Esophagus squamous epithelium (tissue), 4 donors: ENCODE data around the gene THUMPD2.

Source experiments
- POLR2A ChIP-seq, 4 donors: fragments of 450-650 bp; IDR thresholded peaks; one replicate each; pipeline ENCODE4 v1.6.1; 2017; ENCODE audit warnings: antibody characterized with exemption in 4 of 4, mild to moderate bottlenecking in 4 of 4, moderate library complexity in 3 of 4
- TF ChIP-seq, protein P1 (sequence below), 6 experiments: fragments of 450-650 bp in 4 of 6; fragments of 200-600 bp in 2 of 6; sonication (generic) in 2 of 6; IDR thresholded peaks; one replicate each; pipeline ENCODE4 v1.5.1; 2016 to 2019; ENCODE audit warnings: antibody characterized with exemption in 6 of 6, mild to moderate bottlenecking in 4 of 6, moderate library complexity in 4 of 6

- TF ChIP-seq, protein P1, sequence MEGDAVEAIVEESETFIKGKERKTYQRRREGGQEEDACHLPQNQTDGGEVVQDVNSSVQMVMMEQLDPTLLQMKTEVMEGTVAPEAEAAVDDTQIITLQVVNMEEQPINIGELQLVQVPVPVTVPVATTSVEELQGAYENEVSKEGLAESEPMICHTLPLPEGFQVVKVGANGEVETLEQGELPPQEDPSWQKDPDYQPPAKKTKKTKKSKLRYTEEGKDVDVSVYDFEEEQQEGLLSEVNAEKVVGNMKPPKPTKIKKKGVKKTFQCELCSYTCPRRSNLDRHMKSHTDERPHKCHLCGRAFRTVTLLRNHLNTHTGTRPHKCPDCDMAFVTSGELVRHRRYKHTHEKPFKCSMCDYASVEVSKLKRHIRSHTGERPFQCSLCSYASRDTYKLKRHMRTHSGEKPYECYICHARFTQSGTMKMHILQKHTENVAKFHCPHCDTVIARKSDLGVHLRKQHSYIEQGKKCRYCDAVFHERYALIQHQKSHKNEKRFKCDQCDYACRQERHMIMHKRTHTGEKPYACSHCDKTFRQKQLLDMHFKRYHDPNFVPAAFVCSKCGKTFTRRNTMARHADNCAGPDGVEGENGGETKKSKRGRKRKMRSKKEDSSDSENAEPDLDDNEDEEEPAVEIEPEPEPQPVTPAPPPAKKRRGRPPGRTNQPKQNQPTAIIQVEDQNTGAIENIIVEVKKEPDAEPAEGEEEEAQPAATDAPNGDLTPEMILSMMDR (IDR thresholded peaks at IDR 0.05) = no peak
- no peak for TF ChIP-seq POLR2A (IDR thresholded peaks at IDR 0.05)
Measured at GRCh38 chr2:39787950-39788349, 8.9 kb upstream of the THUMPD2 start.
